IPS-NIHi7 (cell line): ENCODE data around the gene ATP11C.

Experiments
- DNase-seq: peaks from one replicate; pipeline ENCODE4 v3.0.0; 2012; ENCODE audit warnings: mixed read lengths; ENCODE audit errors: extremely low spot score

Gene ATP11C

GRCh38 chrX:139803224-139803623 lies 129.6 kb downstream of the ATP11C start:
- DNase-seq, result peak; percentile 21

DNA sequence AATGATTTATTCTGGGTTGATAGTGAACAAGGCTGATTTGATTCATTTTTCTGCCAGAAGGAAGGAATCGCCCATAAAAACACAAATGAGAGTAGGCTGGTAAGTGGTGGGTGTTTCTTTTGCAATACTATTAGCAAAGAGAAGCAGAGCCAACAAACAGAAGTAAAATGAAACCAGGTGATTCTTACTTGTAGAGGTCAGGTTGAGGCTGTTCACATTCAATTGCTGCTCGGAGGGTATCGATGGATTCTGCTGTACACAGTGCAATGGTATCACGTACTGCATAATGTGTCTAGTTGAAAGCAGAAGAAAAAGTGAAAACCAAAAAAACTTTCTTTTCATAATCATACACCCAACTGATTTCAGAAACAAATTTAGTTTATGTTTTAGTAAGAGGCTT lies 130.8 kb downstream of the ATP11C start:
- DNase-seq, result no peak

- DNase-seq, result no peak
Measured at GRCh38 chrX:139801397-139801813, 131.4 kb downstream of the ATP11C start.

GRCh38 chrX:139798701-139799100 lies 134.2 kb downstream of the ATP11C start:
- DNase-seq, result no peak

- DNase-seq, result no peak
Measured at GRCh38 chrX:139795196-139795595, 137.7 kb downstream of the ATP11C start.

DNA sequence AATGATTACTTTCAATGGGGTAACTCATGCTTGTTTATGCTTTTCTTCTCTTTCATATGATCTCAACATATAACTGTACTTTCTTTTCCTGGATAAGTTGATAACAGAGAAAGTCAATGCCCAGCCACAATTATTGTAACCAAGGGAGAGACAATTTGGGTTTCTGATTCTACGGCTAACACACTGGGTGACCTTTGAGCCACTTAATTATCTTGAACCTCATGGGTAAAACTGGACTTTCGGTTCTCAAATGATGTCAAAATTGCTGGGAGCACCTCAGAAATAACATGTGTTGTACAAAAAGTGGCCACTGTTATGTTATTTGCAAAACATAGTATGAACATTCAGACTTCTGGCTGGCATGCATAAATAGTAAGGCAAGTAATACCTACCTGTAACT lies 145.3 kb downstream of the ATP11C start:
- no peak for DNase-seq

- DNase-seq, result no peak
Measured at GRCh38 chrX:139784807-139785206, 148.0 kb downstream of the ATP11C start.

- no peak for DNase-seq
Measured at GRCh38 chrX:139783959-139784358, 148.9 kb downstream of the ATP11C start.

DNA sequence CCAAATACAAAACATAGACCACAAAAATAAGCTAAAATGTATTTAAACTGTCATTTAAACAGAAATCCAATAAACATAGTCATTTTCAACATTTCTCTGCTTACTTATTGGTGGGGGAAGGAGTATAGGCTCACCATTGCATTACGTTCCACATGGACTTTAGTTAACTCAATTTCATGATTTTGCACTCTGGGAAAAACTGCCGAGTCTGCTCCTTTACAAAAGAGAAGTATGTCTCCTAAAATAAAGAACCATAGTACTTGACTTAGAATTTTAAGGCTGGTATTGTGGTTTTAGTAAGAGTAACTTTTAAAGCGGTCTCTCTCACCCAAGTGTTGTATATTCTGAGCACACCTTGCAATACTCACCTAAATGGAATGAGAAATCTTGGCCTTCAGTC lies 149.8 kb downstream of the ATP11C start:
- no peak for DNase-seq

GRCh38 chrX:139776599-139776998 lies 156.3 kb downstream of the ATP11C start:
- DNase-seq, result no peak

DNA sequence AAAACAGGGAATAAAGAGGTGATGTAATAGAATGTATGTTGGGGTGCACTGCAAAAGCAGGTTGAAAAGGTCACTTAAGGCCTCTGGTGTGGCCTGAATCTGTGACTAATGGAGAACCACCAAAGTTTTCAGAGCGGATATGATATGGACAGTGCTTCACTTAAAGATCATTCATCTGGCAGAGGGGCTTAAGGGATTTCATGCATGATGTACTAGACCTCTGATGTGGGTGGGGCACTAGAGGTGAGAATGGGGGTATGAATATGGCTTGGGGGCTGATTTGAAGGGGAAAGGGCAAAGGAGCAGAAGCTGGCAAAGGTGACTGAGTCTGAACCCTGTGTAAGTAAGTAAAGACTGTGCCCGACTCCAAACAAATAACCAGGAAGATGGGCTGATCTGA lies 162.5 kb downstream of the ATP11C start:
- no peak for DNase-seq

- DNase-seq, result no peak
Measured at GRCh38 chrX:139766545-139766983, 166.3 kb downstream of the ATP11C start.

- DNase-seq, result no peak
Measured at GRCh38 chrX:139762400-139763183, 170.3 kb downstream of the ATP11C start.

DNA sequence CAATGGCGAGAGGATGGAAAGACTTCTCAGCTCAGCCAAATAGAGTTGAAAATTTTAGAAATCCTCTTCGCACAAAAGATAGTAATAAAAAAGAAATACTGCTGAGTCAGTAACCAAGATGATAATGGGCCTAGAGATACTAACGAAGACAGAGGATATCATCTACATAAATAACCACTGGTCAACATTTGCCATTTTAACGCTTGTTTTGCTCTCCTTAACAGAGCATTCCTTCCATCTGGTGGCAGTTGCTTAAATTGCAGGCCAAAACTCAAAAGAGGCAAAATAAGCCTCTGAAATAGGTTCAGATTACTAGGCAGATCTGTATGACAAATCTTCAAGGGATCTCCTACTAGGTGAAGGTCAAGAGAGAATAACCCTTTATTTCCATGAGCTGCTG lies 173.2 kb downstream of the ATP11C start:
- peak; percentile 53 for DNase-seq

GRCh38 chrX:139758809-139759208 lies 174.0 kb downstream of the ATP11C start:
- DNase-seq, result no peak

DNA sequence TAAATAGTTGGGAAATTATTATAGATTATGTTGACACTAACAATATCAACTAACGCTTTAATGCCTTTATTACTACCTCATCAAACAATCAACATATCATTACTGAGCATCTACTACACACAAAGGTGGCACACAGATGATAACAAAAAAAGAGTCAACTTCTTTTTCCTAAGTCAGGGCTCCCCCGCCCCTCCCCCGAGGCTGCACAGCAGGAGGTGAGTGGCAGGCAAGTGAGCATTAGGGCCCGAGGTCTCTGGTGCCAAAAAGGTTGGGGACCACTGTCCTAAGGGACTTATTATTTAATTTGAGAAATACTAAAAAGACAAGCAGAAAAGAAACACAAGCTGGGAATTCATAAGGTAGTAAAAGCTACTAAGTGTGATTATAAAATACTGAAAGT lies 174.6 kb downstream of the ATP11C start:
- no peak for DNase-seq

DNA sequence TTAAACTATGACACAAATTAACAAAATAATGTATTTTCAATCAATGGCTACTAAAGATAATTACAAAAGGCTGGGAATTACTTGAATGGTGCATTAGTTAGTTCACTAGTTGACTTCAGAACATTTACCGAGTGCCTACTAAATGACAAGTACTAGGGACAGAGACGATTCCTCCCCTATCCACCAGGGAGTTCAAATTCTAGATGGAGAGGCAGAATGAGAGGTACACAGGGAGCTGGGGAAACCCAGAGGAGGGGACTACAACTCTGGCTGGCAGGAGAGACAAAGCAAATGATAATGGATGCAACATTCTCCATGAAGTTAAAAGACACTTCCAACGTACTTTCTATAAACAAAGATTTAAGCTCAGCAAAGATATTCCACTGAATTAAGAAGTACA lies 181.8 kb downstream of the ATP11C start:
- peak; percentile 16 for DNase-seq

DNA sequence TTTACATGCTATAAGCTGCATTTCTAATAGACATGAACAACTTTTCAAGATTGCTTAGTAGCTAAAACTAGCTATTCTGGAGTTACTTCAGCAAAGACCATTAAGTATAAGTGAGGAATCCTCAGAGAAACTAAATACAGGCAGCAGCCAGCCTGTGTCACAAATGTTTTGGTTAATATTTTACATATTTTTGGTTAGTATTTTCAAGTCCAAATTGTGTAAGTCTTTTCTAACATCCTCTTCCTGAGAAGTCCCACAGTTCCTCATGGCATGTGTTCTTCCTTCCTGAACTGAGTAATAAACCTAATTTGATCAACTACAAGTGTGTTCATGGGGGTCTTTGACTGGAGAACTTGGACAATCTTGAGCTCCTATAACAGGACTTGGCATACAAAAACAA lies 182.5 kb downstream of the ATP11C start:
- no peak for DNase-seq

DNA sequence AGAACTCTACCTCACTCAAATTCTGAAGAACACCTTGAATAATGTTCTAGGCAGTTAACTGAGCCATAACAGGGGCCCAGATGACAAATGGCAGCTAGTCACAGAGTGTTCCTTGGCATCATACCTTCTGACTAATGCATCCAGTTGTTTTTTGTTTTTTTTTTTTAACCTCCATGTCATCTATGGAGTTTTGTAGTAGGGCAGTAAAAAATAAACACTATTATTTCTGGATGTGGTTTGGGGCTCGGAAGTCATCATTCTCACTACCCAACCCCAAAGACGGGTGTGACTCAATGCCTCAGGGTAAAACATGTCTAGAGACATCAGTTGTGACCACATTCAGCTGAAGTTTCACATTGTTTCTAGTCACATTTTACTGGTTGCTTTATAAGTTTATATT lies 193.7 kb downstream of the ATP11C start:
- DNase-seq, result no peak

DNA sequence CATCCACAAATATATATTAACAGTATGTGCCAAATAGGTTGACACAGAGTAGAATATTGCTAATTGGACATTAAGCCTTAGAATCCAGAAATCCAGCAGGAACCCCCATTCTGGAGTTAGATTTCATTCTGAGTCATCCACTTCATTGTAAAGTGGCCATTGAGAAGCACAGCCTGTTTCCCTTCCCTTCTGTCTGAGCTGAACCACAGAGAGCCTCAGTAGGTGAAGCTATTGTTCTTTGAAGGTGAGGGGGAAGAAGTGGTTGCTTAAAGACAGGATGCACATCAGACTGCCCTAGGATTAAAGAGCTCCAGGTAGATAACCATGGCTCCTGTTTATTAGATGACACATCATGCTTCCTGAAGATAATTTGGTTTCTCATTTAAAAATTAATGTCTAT lies 194.3 kb downstream of the ATP11C start:
- peak; percentile 12 for DNase-seq

DNA sequence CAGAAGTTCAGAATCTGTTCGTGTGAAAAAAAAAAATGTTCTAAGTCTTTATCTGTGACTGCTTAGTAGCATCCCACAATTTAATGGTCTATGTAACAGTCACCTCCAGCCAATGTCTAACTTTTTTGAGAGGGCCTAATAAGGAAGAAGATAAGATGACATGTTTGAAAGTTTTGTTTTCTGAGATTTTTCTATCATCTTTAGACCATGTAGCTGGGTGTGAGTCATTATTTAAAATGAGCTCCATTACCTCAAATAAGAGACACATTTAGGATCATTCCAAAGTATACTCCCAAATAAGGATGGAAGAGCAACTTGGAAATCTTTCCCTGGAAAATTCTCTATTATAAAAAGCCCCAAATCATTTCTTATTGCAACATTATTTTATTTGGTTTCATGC lies 196.7 kb downstream of the ATP11C start:
- no peak for DNase-seq

GRCh38 chrX:139734996-139735395 lies 197.9 kb downstream of the ATP11C start:
- no peak for DNase-seq

GRCh38 chrX:139725720-139726119 lies 207.1 kb downstream of the ATP11C start:
- DNase-seq, result no peak

DNA sequence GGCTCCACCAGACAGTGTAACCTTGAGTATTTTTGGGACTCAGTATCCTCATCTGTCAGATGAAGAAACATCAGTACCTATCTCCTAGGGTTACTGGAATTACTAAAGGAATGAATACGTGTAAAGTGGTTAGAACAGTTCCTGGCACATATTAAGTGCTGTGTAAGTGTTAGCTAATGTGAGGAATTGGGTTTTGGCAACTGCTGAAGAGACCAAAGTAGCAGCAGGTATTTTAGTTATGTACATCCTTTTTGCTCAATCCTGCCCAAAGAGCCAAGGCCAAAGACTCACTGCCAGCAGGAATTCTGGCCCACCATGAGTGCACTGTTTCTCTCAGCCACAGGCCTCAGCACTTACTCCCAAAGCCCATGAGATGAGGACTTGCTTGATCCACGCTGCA lies 208.2 kb downstream of the ATP11C start:
- DNase-seq, result no peak
